ENCODE data around the gene LRP2BP. TPM values are rescaled to one million over a fixed set of nuclear protein-coding genes. Genes with fewer than 3 reads are reported as not detected.

LRP2BP gene
- total RNA-seq, 2 experiments from 2014 or later = 2.7 to 3.1 TPM

- DNase-seq (no peak), ATAC-seq (ENCODE audit: poor library complexity) (no peak)
- intact Hi-C loops (cut with DNase I, micrococcal nuclease) = no loop called here
- ChIA-PET CTCF (no interaction called here), POLR2A (no interaction called here)
- no peaks in the 10 kb centered on the region for H3K9me3 Mint-ChIP-seq
- H3K9me3 ChIP-seq (ENCODE audit: control insufficient read depth in 1 of 2, insufficient read depth in 1 of 2, low read length in 2 of 2) = no peaks in the 10 kb centered on the region
- H3K36me3 Mint-ChIP-seq (ENCODE audit: low read depth) = no peaks in the 10 kb centered on the region
- no peak overlapping the region for H3K27ac Mint-ChIP-seq
- no peak for TF ChIP-seq CTCF (IDR thresholded peaks at IDR 0.05)
- no peaks in the 10 kb centered on the region for H3K36me3 ChIP-seq (ENCODE audit: insufficient read depth, low read length)
- no peaks in the 10 kb centered on the region for H3K27me3 Mint-ChIP-seq
- no peak overlapping the region for H3K4me3 Mint-ChIP-seq
- H3K4me3 ChIP-seq (ENCODE audit: low read length) = no peak overlapping the region
- H3K4me1 Mint-ChIP-seq (ENCODE audit: low read depth) = no peaks in the 10 kb centered on the region
- no peaks in the 10 kb centered on the region for H3K4me1 ChIP-seq (ENCODE audit: insufficient read depth, low read length)
- no peaks in the 10 kb centered on the region for H3K27me3 ChIP-seq (ENCODE audit: control insufficient read depth in 1 of 2, insufficient read depth in 2 of 2, low read length in 2 of 2)
- no peak overlapping the region for H3K27ac ChIP-seq (ENCODE audit: low read depth in 1 of 2, low read length in 2 of 2)
These were observed 25.3 kb downstream of the LRP2BP start for GRCh38 chr4:185370268-185370949.

DNA sequence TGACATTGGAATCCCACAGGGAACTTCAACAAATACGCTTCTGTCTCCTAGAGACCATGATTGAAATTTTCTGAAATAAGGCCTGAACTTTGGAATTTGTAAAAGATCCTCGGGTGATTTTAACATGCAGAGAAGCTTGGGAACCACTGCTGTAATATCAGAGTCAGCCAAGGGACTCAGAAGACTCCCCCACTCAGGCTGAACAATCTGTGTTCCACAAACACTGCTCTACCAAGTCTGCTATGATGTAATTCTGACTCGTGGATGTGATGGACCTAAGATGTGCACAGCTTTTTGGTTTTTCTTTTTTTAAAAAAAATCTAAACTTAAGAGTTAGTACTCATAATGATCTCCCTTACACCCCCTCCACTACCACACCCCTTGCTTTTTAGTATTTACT is 26.0 kb downstream of the LRP2BP start:
- DNase-seq = no peak
- no peaks in the 10 kb centered on the region for H3K4me1 Mint-ChIP-seq (ENCODE audit: low read depth)
- Histone ChIP-seq H3K27me3 (ENCODE audit: control insufficient read depth in 1 of 2, insufficient read depth in 2 of 2, low read length in 2 of 2) (no peaks in the 10 kb centered on the region), H3K4me3 (ENCODE audit: low read length) (no peak overlapping the region), H3K36me3 (ENCODE audit: insufficient read depth, low read length) (no peaks in the 10 kb centered on the region), H3K4me1 (ENCODE audit: insufficient read depth, low read length) (no peaks in the 10 kb centered on the region), H3K9me3 (ENCODE audit: control insufficient read depth in 1 of 2, insufficient read depth in 1 of 2, low read length in 2 of 2) (no peaks in the 10 kb centered on the region), H3K27ac (ENCODE audit: low read depth in 1 of 2, low read length in 2 of 2) (no peak overlapping the region)
- TF ChIP-seq CTCF (IDR thresholded peaks at IDR 0.05) = no peak
- H3K36me3 Mint-ChIP-seq (ENCODE audit: low read depth) = no peaks in the 10 kb centered on the region
- no peaks in the 10 kb centered on the region for H3K27me3 Mint-ChIP-seq
- intact Hi-C loops (cut with DNase I, micrococcal nuclease) = no loop called here
- no peak overlapping the region for H3K27ac Mint-ChIP-seq
- CTCF ChIA-PET = no interaction called here
- POLR2A ChIA-PET = no interaction called here
- no peaks in the 10 kb centered on the region for H3K9me3 Mint-ChIP-seq
- ATAC-seq (ENCODE audit: poor library complexity) = no peak
- no peak overlapping the region for H3K4me3 Mint-ChIP-seq

- CTCF ChIA-PET = no interaction called here
- TF ChIP-seq CTCF (IDR thresholded peaks at IDR 0.05) = no peak
- intact Hi-C loops (cut with DNase I, micrococcal nuclease) = no loop called here
- H3K27ac ChIP-seq (ENCODE audit: low read depth in 1 of 2, low read length in 2 of 2) = no peak overlapping the region
- no peaks in the 10 kb centered on the region for H3K9me3 ChIP-seq (ENCODE audit: control insufficient read depth in 1 of 2, insufficient read depth in 1 of 2, low read length in 2 of 2)
- no peaks in the 10 kb centered on the region for H3K27me3 ChIP-seq (ENCODE audit: control insufficient read depth in 1 of 2, insufficient read depth in 2 of 2, low read length in 2 of 2)
- Mint-ChIP-seq H3K36me3 (ENCODE audit: low read depth) (peaks cover 7% of the 10 kb centered on the region), H3K27ac (no peak overlapping the region), H3K9me3 (no peaks in the 10 kb centered on the region), H3K4me1 (ENCODE audit: low read depth) (no peaks in the 10 kb centered on the region), H3K4me3 (no peak overlapping the region), H3K27me3 (no peaks in the 10 kb centered on the region)
- no peaks in the 10 kb centered on the region for H3K4me1 ChIP-seq (ENCODE audit: insufficient read depth, low read length)
- POLR2A ChIA-PET = no interaction called here
- H3K4me3 ChIP-seq (ENCODE audit: low read length) = no peak overlapping the region
- ATAC-seq (ENCODE audit: poor library complexity) (no peak), DNase-seq (no peak)
- no peaks in the 10 kb centered on the region for H3K36me3 ChIP-seq (ENCODE audit: insufficient read depth, low read length)
These were observed 30.8 kb downstream of the LRP2BP start for GRCh38 chr4:185364886-185365285.

Measured in CD4-positive, alpha-beta T cell (primary cell).